ENCODE data around the gene FAM53A.

FAM53A gene

DNA sequence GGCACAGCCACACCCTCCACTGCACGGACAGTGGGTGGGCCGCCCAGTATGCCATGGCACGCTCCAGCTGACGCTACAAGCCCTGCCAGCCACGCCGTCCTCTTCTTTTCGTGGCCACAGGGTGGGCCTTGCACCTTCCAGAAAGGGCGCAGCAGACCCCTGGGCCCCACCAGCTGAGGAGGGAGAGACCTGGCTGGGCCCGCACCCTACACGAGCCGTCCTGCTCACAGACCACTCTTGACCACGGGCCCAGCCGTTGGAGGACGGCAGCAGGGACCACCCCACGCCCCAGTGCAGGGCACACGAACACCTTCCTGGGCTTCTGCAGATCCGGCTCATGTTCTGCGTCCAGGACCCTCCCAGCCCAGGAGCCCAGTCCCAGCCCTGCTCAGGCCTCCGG, 27.1 kb downstream of the FAM53A start:
- DNase-seq, result no peak
- Mint-ChIP-seq H3K9me3 (no peaks in the 10 kb centered on the region), H3K4me1 (peaks cover 10% of the 10 kb centered on the region), H3K4me3 (no peak overlapping the region), H3K27me3 (ENCODE audit: low read depth, poor library complexity) (peaks cover 4% of the 10 kb centered on the region), H3K36me3 (ENCODE audit: low read depth) (no peaks in the 10 kb centered on the region), H3K27ac (no peak overlapping the region)
- TF ChIP-seq, protein P1, sequence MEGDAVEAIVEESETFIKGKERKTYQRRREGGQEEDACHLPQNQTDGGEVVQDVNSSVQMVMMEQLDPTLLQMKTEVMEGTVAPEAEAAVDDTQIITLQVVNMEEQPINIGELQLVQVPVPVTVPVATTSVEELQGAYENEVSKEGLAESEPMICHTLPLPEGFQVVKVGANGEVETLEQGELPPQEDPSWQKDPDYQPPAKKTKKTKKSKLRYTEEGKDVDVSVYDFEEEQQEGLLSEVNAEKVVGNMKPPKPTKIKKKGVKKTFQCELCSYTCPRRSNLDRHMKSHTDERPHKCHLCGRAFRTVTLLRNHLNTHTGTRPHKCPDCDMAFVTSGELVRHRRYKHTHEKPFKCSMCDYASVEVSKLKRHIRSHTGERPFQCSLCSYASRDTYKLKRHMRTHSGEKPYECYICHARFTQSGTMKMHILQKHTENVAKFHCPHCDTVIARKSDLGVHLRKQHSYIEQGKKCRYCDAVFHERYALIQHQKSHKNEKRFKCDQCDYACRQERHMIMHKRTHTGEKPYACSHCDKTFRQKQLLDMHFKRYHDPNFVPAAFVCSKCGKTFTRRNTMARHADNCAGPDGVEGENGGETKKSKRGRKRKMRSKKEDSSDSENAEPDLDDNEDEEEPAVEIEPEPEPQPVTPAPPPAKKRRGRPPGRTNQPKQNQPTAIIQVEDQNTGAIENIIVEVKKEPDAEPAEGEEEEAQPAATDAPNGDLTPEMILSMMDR (IDR thresholded peaks at IDR 0.05), result no peak

DNA sequence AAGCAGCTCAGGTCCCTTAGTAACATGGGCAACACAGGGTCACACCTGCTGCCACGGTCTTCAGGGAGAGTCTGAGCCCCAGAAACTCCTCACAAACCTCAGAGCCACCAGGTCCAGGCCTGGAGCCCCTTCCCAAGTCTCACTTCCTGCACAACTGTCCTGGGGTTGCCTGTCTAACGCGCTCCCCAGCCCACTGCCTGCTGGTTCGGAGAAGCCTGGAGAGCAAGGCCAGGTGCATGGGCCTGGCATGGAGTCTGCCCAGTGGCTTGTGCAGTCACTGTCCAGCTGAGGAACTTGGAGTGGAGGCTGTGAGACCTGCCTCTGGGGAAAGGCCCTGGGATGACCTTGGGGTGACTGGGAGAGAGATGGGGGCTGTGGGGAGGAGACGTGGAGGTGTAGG, 28.0 kb downstream of the FAM53A start:
- peaks cover 7% of the 10 kb centered on the region for H3K27me3 Mint-ChIP-seq (ENCODE audit: low read depth, poor library complexity)
- no peak overlapping the region for H3K4me3 Mint-ChIP-seq
- TF ChIP-seq, protein P1 (IDR thresholded peaks at IDR 0.05), result no peak
- peak overlapping the region; percentile 32 for H3K27ac Mint-ChIP-seq
- DNase-seq, result no peak
- peaks cover 10% of the 10 kb centered on the region for H3K4me1 Mint-ChIP-seq
- H3K9me3 Mint-ChIP-seq, result no peaks in the 10 kb centered on the region
- H3K36me3 Mint-ChIP-seq (ENCODE audit: low read depth), result no peaks in the 10 kb centered on the region

DNA sequence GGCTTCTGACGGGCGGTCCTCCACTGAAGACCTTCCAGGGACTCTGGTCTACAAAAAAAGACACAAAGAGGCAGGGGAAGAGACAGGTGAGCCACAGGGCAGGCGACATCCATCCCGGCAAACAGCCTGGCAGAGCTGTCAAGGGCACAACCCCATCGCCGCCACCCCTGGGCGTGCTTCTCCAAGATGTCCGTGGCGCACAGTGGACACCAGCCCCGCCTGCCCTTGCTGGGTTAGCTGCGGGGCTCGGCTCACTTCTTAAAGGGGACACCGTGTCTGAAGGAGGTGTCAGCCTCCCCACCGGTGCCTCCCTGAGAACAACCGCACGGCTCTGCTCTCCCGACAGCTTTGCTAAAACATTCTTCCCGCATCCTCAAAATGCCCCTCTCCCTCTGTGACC, 28.4 kb downstream of the FAM53A start:
- TF ChIP-seq, protein P1 (IDR thresholded peaks at IDR 0.05), result no peak
- H3K27ac Mint-ChIP-seq, result no peak overlapping the region
- no peak overlapping the region for H3K4me3 Mint-ChIP-seq
- no peak for DNase-seq
- no peaks in the 10 kb centered on the region for H3K9me3 Mint-ChIP-seq
- no peaks in the 10 kb centered on the region for H3K36me3 Mint-ChIP-seq (ENCODE audit: low read depth)
- peaks cover 7% of the 10 kb centered on the region for H3K27me3 Mint-ChIP-seq (ENCODE audit: low read depth, poor library complexity)
- H3K4me1 Mint-ChIP-seq, result peaks cover 10% of the 10 kb centered on the region

DNA sequence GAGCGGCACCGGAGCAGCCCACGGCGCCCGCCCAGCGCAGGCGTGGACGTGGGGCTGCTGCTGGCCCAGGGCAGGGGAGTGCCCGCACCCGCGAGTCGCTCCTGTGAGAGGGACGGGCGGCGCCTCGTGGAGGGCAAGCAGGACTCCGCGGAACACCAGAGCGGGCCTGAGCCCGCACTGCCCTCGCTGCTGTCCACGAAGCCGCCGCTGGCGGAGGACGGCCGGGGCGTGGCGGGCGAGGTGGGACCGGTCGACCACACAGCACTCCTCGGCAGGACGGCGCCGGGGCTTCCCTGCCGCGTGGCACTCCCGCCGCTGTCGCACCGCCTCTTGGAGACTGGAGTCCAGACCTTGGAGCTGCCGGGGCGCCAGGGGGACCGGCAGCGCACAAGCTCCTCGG, 29.0 kb downstream of the FAM53A start:
- no peak overlapping the region for H3K27ac Mint-ChIP-seq
- peaks cover 3% of the 10 kb centered on the region for H3K36me3 Mint-ChIP-seq (ENCODE audit: low read depth)
- no peak overlapping the region for H3K4me3 Mint-ChIP-seq
- H3K9me3 Mint-ChIP-seq, result no peaks in the 10 kb centered on the region
- H3K27me3 Mint-ChIP-seq (ENCODE audit: low read depth, poor library complexity), result peaks cover 9% of the 10 kb centered on the region
- TF ChIP-seq, protein P1 (IDR thresholded peaks at IDR 0.05), result no peak
- peaks cover 10% of the 10 kb centered on the region for H3K4me1 Mint-ChIP-seq
- DNase-seq, result no peak

DNA sequence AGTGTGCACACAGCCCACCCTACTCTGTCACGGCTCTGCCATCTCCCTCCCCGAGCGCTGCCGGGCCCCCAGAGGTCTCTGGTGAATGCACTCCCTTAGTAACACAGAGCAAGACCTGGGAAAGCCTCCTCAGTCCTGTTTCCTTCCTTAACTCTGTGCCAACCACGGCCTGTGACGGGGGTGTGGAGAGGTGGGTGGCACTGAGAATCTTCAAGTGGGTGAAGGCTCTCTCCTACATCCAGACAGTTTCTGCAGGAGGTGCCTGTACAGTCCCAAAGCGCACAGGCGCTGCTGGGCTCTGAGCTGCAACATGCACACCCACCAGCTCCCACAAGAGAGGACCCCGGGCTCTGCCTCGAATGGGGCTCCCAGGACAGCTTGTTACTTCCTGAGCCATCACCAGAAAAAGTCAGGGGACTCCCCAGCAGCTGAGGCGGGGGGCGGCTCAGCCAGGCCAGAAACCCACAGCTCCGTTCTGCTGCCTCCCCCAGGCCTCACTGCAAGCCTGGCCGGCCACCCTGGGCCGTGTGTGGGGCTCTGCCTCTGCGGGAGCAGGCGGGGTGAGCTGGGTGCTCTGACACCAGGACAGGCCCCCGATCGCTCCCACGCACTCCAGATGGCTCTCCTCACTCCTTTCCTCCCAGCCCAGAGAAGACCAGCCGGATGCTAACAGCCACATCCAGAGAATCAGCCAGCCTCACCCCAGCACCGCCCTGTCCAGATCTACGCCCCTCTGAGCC, 29.7 kb downstream of the FAM53A start:
- no peaks in the 10 kb centered on the region for H3K9me3 Mint-ChIP-seq
- peaks cover 10% of the 10 kb centered on the region for H3K27me3 Mint-ChIP-seq (ENCODE audit: low read depth, poor library complexity)
- peak overlapping the region; percentile 67 for H3K27ac Mint-ChIP-seq
- TF ChIP-seq, protein P1 (IDR thresholded peaks at IDR 0.05), result no peak
- H3K4me3 Mint-ChIP-seq, result no peak overlapping the region
- DNase-seq, result no peak
- H3K36me3 Mint-ChIP-seq (ENCODE audit: low read depth), result peaks cover 4% of the 10 kb centered on the region
- peaks cover 10% of the 10 kb centered on the region for H3K4me1 Mint-ChIP-seq

DNA sequence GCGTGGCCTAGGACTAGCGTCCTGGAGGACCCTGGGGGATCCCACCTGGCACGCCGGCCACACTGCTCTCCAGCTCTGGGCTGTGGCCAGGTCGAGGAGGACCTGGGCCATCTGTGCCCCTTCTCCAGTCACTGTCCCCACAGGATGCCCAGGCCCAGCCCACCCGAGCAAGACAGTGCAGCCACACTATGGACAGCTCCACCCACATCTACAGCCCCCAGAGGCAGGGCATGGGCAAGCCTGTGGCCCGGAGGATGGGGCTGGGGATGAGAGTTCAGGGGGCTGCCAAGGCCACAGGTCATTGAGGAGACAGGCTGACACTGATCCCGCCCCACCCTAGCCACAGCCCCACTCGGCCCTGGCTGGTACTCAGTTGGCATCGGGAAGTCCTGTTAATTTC, 30.3 kb downstream of the FAM53A start:
- Mint-ChIP-seq H3K36me3 (ENCODE audit: low read depth) (peaks cover 4% of the 10 kb centered on the region), H3K4me1 (peaks cover 10% of the 10 kb centered on the region), H3K27me3 (ENCODE audit: low read depth, poor library complexity) (peaks cover 13% of the 10 kb centered on the region), H3K9me3 (no peaks in the 10 kb centered on the region), H3K4me3 (no peak overlapping the region), H3K27ac (no peak overlapping the region)
- TF ChIP-seq, protein P1 (IDR thresholded peaks at IDR 0.05), result no peak
- no peak for DNase-seq

Data from nephron progenitor cell (in vitro differentiated cells).